ENCODE data around the gene PRLR.
"Not testable (repeated sequence)": the region's sequence is repeated elsewhere in the genome, so short reads cannot be mapped to it uniquely, and the experiment has no call there.

- not testable (repeated sequence) for TF ChIP-seq CTCF (IDR thresholded peaks at IDR 0.05); ZFX (IDR thresholded peaks at IDR 0.05; ENCODE audit: borderline replicate concordance)
Measured at GRCh38 chr5:35189801-35190200, 40.5 kb downstream of the PRLR start.

All from 22Rv1 (cell line).